ENCODE measurements around the gene UGT1A8.

- TF ChIP-seq CTCF (IDR thresholded peaks at IDR 0.05) (no peak), POLR2A (IDR thresholded peaks at IDR 0.05; ENCODE audit: low read depth) (no peak), POLR2AphosphoS5 (IDR thresholded peaks at IDR 0.05) (no peak), EP300 (IDR thresholded peaks at IDR 0.05) (no peak)
Measured at GRCh38 chr2:233794128-233794658, 176.8 kb downstream of the UGT1A8 start.

All from esophagus muscularis mucosa (tissue), 4 donors.